ENCODE results near the gene SLC2A9.

SLC2A9 gene

DNA sequence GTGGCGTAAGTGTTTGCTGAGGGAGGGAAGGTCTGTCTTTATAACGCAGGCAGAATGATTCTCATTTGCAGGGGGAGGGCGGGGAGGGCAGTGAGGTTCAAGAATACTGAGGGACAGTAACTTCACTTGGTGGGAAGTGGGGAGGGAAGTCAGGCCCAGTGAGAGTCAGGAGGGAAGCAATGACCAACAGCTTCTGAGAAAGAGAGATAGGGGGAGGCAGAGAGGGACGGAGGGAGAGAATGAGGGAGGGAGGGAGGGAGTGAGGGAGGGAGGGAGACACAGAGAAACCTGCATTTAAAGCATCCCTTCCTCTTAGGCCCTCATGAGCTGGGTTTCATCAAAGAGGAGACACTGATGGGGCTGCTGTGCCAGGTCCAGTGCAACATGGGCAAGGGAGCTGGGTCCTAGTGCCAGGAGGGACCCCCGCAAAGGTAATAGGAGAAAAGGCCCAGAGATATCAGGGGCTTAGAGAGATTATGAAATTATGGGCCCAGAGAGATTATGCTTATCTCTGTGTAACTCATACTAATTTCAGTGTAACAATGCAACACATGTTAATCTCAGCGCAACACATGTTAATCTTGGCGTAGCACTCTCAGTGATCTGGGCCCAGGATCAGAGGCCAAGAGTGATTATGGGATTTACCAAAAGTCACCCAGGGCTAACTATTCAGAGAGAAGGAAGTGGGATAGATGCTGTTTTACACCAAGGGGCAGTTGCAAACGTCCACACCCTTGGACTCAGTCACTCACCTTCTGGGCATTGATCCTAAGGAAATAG, 127.8 kb downstream of the SLC2A9 start:
- DNase-seq (ENCODE audit: low read depth) = no peak

DNA sequence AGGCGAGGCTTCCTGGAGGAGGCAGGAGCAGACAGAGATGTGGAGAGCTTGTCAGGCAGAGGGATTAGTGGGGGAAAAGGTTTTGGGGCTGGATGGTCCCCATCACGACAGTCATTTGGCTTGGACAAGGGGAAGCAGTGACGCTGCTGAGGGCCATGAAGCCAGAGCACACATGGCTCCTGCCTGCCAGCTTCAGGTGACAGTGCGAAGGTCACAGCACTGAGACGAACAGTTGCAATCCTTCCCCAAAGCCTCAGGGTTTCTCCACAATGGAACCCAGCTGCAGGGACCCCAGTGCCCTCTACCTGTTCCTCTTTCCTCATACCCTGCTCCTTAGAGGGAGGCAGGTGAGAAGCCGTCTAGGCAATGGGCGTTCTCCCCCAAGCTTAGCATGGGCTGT, 129.6 kb downstream of the SLC2A9 start:
- no peak for DNase-seq (ENCODE audit: low read depth)

DNA sequence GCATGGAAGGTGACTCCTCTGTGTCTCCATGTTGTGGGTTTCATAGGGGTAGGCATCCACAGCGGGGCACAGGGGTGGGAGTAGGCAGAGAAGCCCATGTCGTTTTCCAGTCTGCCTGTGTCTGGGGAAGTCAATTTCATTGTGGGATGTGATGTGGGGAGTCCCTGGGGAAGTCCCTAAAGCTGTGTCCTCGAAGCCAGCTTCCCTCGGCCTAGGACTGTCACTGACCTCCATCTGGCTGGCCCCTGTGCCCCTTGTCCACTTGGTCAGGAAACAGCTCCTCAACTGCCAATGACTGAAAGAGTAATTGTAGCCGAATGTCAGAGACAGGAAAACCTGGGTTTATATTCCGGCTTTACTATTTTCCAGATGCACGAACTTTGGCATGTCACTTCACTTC, 130.2 kb downstream of the SLC2A9 start:
- no peak for DNase-seq (ENCODE audit: low read depth)

DNA sequence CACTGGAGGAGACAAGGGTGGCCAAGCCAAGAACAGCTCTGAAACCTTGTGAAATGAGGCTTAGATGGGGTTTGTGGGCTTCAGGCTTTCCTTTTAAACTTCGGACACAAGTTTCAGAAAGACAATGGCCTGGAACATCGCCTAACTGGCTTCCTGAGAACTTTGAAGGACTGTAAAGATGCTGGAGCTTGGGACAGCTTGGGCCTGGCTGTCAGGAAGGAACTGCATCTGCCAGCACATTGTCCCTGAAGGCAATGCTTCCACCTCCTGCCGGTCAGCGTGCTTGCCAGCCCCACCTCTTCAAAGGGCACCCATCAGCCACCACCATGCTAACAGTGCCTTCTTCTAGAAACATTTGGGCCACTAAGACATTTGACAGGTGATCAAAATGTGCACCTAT, 132.0 kb downstream of the SLC2A9 start:
- no peak for DNase-seq (ENCODE audit: low read depth)

DNA sequence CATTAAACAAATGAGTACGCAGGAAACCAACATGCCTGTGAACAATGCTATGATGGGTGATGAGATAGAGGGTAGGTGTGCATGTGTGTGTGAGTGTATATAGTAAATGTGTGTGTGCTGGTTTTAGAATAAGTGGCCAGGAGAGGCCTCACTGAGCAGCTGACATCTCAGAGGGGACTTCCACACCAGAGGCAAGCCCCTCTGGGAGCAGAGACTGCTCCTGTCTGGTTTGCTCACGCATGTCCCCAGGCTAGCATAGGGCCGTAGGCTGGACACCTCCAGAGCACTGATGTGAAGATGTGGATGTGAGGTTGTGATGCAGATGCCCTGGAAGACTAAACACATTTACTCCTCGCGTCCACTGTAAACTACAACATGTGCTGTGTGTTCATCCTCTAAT, 135.3 kb downstream of the SLC2A9 start:
- no peak for DNase-seq (ENCODE audit: low read depth)

DNA sequence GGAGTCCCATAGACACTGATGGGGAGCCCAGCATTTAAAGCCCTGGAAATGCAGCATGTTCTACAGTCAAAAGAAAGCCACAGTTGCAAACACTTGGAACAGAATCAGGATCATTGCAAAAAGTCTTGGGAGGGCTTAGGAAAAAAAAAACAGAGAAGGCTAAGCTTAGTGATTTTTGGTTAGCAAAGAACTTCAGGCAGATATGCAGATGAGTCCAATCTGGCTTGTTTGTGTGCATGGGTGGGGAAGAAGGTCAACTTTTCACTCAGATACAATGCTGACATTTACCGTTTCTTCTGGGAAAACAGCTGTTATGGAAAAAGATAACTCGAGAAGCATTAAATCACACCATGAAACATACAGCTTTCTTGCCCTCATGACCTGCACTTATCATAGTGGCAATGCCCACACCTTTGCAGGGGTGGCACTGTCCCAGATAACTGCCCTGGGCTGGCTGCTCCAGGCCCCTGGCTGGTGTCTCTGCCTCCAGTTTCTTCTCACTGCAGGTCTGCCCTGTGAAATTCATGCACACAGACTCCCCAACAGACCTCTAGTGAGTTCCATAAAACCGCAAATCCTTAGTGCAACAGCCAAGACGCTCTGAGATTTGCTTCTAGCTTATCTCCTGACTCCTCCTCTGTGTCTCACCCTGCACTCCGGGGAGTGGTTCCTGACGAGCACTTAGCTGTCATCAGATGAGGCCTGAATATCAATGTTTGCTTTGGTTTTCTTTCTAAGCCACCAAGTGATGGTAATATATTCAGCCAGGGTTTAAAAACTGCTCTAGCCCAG, 140.7 kb downstream of the SLC2A9 start:
- DNase-seq (ENCODE audit: low read depth) = no peak

DNA sequence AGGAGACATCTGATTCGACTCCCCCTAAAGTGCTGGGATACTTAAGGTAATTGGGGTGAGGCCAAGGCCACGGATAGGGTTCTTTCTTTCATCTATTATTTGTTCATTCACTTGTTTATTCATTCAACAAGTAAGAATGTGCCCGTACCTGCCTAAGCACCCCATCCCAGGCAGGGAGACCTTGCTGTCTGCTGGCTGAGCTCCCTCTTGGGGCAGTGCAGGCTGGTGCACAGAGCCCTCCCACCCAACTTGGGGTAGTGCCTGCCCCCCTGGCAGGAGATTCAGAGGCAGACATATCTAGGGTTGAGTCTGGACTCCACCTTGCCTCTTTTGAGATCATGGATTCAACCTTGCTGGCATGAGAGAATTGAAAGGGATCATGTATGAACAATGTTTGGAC, 144.2 kb downstream of the SLC2A9 start:
- no peak for DNase-seq (ENCODE audit: low read depth)

DNA sequence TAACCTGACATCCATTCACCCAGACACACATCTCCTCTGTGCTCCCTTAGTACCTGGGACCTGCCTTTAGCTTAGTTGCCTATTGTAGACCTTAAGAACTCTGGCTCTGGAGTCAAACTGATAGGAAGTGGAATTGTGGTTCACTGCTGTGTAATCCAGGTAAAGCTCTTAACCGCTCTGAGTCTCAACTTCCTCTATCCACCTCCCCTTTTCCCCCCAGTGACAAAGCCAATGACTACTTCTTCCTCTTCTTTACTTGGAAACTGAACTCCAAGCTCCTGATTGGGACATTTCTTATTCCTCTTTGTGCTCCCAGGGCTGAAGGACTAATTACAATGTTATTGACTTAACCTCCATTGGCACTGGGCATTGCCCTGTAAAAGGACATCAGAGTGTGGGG, 145.8 kb downstream of the SLC2A9 start:
- DNase-seq (ENCODE audit: low read depth) = no peak

DNA sequence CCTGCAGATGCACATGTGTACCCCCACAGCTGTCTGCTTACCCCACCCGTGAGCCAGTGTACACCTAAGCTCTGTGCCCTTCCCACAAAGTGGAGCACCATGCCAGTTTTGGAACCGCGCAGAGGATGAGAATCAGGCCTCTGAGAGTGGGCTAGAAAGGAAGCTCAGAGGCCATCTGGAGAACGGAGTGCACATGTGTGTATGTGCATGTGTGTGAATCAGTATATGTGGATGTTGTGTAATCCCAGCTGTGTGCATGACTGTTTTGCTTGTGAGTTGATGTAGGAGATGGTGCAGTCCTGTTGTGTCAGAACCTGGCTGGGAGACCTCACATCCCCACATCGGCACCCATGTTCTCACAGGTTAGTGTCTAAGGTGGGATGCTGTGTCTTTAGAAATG, 146.9 kb downstream of the SLC2A9 start:
- no peak for DNase-seq (ENCODE audit: low read depth)

DNA sequence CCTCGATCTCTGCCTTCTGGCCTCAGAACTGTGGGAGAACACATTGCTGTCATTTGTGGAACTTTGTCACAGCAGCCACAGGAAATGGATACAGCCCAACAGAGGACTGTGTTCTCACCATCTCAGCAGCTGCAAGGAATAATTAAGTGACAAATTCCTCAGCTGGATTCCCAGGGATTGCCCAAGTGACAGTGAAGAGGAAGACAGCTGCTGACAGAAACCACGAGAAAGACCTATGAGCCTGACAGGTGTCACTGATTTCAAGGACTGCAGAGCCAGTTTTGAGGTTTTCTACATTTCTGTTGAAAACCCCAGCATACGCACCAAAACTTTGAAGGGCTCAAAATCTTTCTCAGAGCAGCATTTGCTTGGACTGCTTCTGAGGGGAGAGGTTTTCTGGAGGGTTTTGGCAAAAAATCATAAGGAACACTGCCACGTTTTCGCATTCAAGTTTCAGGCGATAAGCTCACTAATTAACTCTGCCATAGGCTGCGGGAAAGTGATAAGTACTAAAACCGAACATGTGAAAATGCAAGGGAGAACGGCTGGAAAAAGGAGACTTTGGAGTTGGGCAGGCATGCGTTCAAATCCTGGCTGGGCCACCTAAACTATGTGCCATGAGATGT, 151.0 kb downstream of the SLC2A9 start:
- DNase-seq (ENCODE audit: low read depth) = no peak

DNA sequence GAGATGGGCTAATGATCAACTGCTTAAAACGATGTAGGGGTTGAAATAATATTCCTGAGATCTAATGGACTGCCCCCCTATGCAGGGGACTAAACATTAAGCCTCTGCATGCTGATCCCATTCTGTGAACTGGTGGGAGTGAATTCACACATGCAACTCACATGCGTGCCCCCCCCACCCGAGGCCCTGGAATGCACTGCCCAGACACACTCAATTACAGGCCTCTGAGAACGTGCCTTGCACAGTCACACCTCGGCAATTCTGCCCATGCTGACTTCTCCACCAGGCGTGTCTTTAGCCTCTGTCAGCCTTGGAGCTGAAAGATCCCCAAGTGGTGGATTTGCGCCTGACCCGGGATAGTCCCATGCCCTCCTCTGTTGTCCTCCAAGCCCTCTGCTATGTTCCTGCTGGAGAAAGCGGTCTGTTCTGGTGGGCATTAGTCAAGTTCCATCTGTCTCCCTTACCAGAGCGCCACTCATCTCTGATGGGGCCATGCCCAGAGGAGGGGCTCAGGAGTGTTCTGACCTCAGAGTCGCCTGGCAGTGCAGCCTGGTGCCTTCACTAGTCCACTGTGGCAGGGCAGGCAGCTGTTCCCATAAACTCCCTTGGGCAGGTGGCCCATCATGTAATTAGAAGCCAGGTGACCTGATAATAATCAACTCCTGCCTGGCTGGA, 153.4 kb downstream of the SLC2A9 start:
- no peak for DNase-seq (ENCODE audit: low read depth)

DNA sequence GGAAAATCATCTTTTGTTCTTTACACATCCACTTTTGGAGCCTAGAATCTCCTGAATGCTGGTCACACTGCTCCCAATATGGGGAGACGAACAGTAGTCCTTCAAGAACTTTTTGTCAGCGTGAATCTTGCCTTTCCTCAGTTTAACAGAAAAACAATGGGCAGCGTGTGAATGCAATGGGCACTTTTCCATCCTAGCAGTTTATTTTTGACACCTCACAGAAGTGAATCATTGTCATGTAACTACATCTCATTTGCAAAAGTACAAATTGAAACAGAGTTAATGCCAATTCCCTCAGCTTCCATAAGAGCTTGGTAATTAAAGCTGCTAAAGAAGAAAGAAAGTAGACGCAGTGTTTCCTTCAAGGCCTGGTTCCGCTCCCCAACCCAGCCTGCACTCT, 154.4 kb downstream of the SLC2A9 start:
- no peak for DNase-seq (ENCODE audit: low read depth)

DNA sequence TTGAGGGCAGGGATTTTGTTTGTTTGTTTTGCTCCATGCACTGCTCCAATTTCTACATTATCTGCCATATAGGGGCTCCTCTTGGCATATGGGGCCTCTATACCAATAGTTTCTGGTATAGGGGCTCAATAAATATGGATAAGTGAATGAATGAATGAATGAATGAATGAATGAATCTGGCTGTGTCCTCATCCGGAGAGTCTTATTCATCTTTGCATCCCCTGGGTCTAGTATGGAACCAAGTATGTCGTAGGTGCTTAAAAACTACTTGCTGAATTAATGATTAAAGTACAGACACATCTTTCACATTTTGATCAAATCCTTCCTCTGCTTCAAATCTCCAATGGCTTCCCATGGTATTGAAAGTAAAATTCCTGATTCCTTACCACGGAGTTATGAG, 159.7 kb downstream of the SLC2A9 start:
- no peak for DNase-seq (ENCODE audit: low read depth)

DNA sequence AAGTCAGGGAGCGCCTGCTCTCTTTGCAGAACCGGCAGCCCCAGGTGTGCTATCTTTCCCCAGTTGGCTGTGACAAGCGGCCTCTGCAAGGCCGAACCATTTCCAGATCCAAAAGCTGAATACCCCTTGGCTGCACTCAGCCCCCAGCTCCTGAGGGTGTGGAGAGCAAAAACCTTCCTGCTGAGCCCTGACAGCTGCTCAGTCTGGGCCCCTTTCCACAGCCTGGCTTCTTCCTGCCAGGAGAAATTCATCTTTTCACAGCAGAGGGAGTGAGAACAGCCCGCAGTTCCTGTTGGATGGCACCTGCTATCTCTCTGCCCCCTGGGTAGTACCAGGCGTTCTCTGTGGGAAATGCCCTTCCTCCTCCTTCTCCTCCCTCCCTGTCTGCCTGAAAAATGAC, 161.5 kb downstream of the SLC2A9 start:
- no peak for DNase-seq (ENCODE audit: low read depth)

DNA sequence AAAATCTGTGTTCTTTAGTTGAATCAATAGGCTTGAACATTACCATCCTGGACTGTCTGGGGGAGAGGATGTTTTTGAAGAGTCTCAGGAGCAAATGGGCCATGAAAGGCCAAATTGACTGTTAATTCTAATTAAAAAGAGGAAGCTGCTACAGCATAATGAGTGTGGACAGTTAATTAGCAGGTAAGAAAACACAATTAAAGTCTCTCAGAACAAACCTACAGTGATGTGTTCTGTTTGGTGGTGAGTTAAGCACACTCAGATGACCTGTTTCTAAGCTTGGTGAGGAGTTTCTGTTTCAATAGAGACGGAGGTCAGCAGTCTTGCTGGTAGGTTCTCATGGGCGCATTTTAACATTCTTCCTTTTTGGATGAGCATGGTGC, 171.8 kb downstream of the SLC2A9 start:
- no peak for DNase-seq (ENCODE audit: low read depth)

DNA sequence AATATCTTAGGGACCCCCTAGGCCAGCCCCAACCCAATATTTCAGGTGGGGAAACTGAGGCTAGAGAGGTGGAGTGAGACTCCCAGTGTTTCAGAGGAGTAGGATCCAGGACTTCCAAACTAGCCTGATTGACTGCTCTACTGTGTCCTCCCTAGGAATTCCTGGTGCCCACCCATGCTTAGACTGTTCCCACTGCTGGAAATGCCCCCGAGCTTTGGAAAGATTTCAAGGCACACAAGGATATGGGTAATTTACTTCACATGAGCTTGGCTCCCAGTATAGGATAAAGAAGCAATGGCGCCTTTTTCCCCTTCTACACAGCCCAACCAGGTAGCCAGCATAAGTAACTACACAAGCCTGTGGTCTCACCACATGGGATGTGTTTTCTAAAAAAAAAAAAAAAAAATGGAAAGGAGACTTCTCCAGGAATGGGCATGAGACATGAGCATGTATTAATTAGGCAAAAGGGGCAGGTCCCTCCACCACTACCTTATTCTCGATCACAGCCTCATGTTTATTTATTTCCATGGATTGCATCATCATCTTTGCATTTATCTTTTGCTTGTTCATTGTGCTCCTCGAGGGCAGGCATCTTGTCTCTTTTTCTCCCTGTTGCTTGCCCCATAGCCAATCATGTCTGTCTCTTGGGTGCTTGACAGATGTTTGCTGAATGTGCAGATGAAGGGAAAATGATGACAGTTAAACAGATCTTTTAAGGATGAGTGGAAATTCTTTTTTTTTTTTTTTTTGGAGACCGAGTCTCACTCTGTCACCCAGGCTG, 173.1 kb downstream of the SLC2A9 start:
- DNase-seq (ENCODE audit: low read depth) = no peak

DNA sequence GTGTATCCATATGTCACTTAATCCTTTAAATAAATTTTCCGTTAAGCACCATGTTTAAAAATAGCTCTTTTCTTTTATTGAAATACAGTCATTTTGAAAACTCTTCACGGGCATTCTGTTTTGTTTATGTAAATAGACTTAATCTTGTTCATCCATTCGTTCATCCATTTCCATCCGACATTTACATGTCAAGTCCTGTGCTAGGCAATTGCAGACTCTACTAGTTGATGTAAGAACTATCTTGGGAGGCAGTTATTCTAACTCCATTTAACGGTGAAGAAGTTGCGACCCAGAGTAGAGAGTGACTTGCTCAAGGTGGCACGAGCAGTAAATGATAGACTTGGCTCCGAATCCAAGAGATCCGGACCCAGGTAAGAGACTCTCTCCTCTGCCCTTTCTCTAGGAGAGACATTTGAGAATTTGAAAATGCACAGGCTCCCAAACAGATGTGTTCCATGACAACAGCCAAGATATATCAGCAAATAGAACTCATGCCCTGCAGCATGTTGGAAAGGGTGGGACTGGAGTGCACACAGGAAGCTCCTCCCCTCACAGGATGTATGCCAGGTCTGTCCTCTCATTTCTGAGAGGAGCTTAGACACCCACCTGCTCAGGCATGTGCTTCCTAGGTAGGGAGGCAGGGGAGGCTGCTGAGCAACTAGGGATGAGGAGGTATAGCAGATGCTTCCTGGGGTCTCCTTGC, 175.4 kb downstream of the SLC2A9 start:
- no peak for DNase-seq (ENCODE audit: low read depth)

DNA sequence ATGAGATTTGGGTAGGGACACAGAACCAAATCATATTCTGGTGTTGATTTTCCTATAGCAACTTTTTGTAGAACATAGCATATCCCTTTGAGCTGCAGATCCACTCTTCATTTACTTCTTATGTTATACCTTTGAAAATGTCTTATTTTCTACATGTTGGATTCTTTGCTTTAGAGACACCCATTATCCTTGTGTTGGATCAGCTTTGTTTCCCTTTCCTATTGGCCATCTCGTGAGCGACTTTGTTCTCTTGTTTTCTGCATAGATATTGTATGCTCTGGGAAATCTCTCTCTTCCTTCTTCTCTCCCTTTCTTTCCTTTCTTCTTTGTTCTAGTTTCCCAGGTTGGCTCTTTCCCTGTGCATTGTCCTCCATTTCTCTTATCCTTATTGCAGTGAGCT, 180.2 kb downstream of the SLC2A9 start:
- DNase-seq (ENCODE audit: low read depth) = no peak

DNA sequence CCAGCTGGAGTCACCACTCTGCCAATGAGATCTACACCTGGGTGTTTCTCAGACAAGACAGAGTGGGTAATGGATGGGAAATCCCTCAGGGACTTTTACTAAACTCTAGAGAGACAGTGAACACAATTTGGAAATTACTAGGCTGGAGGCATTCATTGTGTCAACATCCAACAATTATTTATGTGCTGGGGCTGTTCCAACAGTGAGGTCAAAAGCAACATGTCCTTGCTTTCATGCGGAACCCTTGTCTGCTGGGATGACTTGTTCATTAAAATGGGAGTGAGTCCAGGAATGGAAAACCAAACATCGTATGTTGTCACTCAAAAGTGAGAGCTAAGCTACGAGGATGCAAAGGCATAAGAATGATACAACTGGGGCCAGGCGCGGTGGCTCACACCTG, 185.9 kb downstream of the SLC2A9 start:
- no peak for DNase-seq (ENCODE audit: low read depth)

DNA sequence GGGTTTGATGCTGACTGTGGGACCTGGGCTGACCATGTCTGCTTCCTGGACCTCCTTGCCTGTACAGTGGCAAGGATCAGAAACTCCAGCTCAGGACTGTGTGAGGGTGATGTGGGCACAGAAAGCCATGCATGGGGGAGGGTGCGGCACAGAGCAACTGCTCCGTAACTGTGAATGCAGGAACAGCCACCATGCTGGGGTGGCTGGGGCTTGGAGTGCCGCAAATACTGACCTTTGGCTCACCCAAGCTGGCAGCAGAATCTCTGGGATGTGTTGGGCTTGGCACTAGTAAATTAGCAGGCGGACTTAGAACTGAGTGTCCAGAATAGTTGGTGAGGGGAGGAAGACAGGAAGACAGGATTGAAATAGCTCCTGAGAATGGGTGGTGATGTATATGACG, 187.9 kb downstream of the SLC2A9 start:
- DNase-seq (ENCODE audit: low read depth) = no peak

DNA sequence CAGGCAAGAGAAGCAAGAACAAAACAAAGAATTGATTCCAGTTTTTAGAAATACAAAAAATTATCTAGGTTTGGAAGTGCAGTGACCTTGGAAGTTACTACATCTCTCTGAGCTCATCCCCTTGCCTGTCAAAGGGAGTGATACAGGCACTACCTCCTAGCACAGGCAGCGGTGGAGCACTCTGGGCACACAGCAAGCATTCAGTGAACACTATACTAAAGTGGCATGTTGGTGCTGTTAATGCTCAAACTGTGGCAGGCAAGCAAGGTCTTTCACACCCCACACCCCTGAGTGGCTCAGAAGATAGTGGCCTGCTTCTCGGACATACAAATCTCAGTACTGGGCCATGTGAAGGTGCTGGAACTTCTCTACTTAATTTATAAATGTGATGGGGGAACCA, 188.7 kb downstream of the SLC2A9 start:
- DNase-seq (ENCODE audit: low read depth) = no peak

All from stimulated activated CD8-positive, alpha-beta memory T cell treated with anti-CD3 and anti-CD28 coated beads, Interleukin-4, amount 100 ng/mL, for 24 hours (primary cell).